ENCODE results near the gene TCAIM.
"Not testable (repeated sequence)": the region's sequence is repeated elsewhere in the genome, so short reads cannot be mapped to it uniquely, and the experiment has no call there.

The TCAIM gene

DNA sequence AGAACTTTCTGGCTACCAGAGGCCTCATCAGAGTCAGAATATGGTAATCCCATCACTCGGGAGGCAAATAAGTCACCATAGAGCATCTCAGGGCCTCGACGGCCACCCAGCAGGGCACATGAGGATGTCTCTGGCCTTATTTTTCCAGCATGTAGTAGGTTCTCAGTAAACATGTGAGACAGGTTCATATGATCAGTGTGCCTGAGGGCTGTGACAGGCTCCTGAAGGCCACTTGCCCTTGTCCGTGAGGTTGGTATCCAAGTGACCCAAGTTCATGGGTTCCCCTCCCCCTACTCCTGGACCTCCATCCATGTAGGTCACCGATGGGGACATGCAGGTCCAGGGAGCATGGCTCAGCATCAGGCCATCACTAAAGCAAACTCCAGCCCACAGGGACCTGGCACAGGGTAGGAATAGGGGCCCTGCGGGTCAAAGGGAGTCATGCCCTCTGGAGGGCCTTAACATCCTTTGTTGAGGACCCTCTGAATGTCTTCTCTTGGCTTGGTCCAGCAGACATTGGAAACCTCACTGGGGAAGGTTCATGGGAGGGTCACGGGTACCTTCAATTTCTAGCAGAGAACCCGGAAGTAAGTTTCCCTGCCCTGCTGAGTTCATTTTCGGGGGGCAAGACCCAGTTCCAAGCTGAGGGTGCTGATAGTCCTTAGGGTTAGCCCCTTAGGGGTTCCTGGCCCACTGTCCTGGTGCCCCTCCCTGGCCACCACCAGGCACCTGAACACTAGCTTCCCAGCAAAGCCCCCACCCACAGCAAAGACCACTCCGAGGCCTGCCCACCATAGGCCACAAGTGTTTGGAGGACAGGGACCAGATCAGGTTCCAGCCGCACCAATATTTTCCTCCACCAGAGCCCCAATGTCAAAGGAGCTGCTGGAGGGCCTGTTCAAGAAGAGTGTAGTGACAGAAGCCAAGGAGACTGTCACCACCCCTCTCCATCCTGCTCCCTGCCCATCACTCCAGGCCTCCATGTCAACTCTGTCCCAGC, 77.8 kb downstream of the TCAIM start:
- no peak for TF ChIP-seq ZNF274 (IDR thresholded peaks at IDR 0.05; ENCODE audit: low read depth, low read length)
- no peak overlapping the region for H3K4me3 ChIP-seq (ENCODE audit: low read length)

DNA sequence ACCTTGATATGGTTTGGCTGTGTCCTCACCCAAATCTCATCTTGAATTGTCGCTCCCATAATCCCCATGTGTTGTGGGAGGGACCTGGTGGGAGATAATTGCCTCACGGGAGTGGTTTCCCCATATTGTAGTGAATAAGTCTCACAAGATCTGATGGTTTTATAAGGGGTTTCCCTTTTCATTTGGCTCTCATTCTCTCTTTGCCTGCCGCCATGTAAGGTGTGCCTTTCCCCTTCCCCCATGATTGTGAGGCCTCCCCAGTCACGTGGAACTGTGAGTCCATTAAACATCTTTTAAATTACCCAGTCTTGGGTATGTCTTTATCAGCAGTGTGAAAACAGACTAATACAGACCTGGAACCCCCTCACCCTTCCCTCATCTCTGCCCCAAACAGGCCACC, 79.6 kb downstream of the TCAIM start:
- not testable (repeated sequence) for H3K4me3 ChIP-seq (ENCODE audit: low read length)

DNA sequence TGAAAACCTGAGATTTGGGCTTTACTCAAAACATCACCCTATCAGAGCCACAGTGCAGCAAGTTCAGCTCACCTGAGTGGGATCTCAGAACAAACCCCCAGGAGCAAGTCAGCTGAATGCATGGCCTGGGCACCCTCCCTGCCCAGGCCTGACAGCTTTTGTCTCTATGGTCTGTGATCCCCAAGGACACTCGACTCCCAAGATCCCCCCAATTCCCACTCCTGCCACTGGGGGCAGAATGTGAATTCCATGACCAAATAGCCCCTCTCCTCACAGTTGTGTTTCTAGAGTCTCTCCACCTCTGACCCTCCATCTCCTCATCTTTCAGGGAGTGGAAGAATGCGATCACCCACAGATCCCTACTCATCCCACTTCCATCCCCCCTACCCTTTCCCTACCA, 80.0 kb downstream of the TCAIM start:
- H3K4me3 ChIP-seq (ENCODE audit: low read length) = no peak overlapping the region
- no peak for TF ChIP-seq ZNF274 (IDR thresholded peaks at IDR 0.05; ENCODE audit: low read depth, low read length)

DNA sequence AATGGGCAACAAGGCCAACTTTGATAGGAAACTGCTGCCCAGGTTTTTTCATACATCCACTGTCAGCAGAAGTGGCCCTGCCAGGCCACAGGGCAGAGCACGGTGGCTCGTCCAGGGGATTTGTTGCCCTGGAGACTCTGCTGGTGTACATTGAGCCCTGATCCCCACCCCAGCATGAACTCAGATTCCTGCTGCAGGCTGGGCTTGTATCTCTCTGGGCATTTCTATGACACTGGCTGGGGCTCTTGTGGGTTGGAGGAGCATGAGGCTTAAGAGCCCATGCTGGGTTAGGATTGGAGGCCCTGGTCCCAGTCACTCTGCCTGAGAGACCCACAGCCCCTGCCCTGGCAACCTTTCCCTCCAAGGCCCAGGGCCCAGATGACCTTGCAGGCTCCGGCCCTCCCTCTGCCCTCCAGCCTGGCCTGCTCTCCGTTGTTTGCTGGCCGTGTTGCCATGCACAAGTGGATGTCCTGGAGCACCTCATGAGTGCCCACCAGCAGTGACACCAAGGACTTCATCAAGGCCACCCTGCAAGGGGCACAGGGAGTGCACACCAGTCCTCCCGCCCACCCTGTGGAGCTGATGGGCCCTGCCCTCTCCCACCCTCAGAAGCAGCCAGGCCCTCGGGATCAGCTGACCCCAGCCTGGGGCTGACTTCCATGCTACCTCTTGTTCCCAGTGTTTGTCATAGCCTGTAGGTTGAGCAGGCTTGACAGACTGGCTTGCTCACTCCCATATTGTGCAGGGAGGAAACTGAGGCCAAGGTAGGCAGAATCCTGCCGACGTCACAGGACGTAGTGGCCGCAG, 80.8 kb downstream of the TCAIM start:
- TF ChIP-seq ZNF274 (IDR thresholded peaks at IDR 0.05; ENCODE audit: low read depth, low read length) = no peak

DNA sequence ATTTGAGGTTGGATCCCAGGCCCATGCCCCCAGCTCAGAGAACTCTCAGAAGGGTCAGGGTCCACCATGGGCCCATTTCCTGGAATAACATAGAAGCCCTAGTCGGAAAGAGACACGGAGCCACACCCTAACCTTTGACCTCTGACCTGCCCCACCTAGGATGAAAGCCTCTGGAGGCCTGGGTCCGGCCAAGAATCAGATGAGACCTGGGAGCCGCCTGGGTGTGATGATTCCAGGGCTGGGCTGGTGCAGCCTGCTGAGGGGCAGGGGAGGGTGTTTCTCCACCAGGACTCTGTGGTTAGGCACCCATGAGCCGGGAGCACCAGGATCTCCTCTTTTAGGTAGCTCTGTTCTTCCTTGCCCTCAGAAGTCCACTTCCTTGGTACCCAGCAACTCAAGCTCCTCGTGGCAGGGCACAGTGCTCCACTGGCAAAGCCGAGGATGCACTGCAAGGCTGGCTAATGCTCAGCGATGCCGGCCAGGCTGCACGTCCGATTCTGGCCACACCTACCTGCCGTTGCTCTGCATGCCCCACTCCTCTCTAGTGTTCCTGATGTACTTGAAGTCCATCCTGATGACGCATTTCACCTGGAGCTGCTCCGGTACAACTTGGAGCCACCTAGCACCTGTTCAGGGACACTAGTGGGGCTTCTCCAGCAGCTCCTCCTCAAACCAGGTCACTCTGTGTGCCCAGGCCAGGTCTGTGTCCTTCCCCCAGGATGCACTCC, 81.5 kb downstream of the TCAIM start:
- no peak overlapping the region for H3K4me3 ChIP-seq (ENCODE audit: low read length)
- no peak for TF ChIP-seq ZNF274 (IDR thresholded peaks at IDR 0.05; ENCODE audit: low read depth, low read length)

More for the DNA sequence above, 80.8 kb downstream of the TCAIM start:
- H3K4me3 ChIP-seq (ENCODE audit: low read length) = no peak overlapping the region

DNA sequence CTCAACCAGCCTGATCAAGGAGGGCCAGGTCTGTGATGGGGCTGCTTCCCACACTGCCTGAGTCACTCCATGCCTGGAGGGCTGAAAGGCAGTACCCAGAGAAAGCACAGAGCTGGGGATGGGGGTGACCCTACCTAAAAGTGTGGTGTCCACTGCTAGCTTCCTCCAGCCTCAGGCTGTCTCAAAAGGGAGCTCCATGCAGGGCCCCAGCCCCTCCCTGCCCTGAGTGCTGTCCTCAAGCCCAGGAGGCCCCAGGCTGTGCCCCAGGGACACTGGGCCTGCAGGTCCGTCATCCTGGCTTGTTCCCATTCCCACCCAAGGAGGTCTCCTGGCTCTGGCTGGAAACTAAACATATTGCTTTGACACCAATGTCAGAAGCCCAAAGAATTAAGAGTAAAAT, 82.1 kb downstream of the TCAIM start:
- H3K4me3 ChIP-seq (ENCODE audit: low read length) = no peak overlapping the region
- no peak for TF ChIP-seq ZNF274 (IDR thresholded peaks at IDR 0.05; ENCODE audit: low read depth, low read length)

DNA sequence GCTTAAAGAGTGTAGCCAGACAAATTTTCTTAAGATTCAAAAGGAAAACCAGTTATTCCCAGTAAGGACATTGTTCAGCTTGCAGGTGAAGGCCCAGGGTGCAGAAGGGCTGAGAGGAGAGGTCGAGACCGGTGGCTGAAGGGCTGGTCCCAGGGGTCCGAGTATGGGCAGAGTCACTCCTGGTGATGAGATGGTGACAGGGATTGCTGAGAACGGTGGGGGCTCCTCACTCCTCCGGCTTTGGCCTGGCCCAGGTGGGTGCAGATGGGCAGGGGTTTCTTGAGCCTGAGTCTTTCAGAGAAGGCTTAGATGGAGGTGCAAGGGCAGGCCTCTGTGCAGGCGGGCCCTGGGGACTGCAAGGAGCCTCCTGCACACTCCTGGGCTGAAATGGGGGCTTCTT, 82.7 kb downstream of the TCAIM start:
- TF ChIP-seq ZNF274 (IDR thresholded peaks at IDR 0.05; ENCODE audit: low read depth, low read length) = no peak
- no peak overlapping the region for H3K4me3 ChIP-seq (ENCODE audit: low read length)

DNA sequence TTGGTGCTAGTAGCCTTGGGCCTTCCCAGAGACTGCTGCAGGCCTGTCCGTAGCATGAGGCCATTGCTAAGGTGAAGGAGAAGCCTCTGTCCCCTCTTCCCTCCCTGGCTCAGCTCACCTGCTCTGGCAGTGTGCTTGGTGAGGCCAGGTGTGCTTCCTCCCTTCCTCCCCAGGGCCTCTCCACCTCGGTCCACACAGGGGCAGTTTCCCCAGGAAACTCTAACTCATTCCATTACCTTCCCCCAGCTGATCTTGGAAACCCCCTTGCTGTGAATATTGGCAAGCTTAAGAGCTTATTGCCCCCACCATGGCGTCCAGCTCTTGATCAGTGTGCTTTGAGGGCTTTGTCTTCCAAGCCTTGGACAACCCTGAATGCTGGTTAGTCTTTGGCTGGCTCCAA, 86.2 kb downstream of the TCAIM start:
- no peak for TF ChIP-seq ZNF274 (IDR thresholded peaks at IDR 0.05; ENCODE audit: low read depth, low read length)
- H3K4me3 ChIP-seq (ENCODE audit: low read length) = no peak overlapping the region

DNA sequence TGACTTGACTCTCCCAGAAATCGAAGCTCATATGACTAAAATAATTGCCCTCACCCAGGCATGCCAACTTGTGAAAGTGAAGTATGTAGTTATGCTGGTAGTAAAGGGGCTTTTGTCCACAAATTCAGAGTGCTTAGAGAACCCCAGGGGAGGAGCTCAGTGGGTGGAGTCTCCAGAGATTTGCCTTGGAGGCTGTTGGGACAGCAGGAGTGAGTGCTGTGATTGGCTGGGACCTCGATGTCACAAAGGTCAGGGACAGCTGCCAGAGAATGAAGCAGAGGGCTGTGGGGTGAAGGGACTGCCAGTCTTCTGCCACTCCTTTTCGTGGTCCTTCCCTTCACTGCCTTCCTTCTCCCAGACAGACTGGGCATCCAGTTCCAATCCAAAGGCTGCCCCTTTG, 89.1 kb downstream of the TCAIM start:
- H3K4me3 ChIP-seq (ENCODE audit: low read length) = no peak overlapping the region
- TF ChIP-seq ZNF274 (IDR thresholded peaks at IDR 0.05; ENCODE audit: low read depth, low read length) = no peak

DNA sequence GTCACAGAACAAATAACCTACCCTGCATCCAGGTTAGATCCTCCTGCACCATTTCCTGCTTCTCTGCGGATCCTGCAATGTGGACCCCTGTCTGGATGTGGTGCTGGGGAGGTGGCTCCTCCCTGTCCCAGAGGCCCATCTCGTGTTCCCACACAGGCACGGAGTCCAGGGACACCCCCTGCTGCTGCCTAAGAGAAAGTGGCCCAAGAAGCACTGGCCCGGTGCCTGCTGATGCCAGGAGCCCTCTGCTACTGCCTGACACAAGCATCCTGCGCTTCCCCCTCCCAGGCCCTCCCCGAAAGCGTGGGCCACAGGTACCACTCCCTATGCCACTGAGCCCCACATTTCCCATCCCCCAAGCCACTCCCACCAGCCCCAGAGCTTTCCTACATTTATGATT, 90.3 kb downstream of the TCAIM start:
- TF ChIP-seq ZNF274 (IDR thresholded peaks at IDR 0.05; ENCODE audit: low read depth, low read length) = no peak
- H3K4me3 ChIP-seq (ENCODE audit: low read length) = no peak overlapping the region

DNA sequence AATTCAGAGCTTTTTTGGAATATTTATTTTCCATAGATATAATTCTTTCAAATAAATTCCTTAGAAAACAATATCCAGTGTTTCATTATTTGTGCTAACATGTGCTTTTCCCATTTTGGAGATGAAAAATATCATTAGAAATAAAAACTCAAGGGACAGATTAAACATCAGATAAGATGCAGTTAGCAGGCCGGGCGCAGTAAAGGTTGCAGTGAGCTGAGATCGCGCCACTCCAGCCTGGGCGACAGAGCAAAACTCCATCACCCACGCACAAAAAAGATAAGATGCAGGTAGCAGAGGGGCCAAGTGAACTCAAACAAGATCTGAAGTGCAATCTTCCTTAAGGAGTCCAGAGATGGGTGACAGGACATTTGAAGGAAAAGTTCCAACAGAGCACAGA, 90.9 kb downstream of the TCAIM start:
- H3K4me3 ChIP-seq (ENCODE audit: low read length) = no peak overlapping the region
- TF ChIP-seq ZNF274 (IDR thresholded peaks at IDR 0.05; ENCODE audit: low read depth, low read length) = no peak

DNA sequence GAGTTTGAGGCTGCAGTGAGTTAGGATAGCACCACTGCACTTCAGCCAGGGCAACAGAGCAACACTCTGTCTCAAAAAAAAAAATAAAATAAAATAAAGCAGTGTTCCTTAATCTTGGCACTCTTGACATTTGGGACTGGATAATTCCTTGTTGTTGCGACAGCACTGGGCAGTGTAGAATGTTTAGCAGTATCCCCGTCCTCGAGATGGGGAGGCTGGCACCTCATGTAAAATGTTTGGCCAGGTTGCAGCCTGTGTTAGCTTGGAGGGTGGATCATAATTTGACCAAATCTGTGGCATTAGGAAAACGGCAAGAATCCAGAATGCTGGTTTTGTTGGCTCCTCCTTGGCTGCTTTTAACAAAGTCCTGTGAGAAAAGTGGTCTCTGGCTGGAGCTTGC, 91.9 kb downstream of the TCAIM start:
- H3K4me3 ChIP-seq (ENCODE audit: low read length) = no peak overlapping the region
- TF ChIP-seq ZNF274 (IDR thresholded peaks at IDR 0.05; ENCODE audit: low read depth, low read length) = no peak

DNA sequence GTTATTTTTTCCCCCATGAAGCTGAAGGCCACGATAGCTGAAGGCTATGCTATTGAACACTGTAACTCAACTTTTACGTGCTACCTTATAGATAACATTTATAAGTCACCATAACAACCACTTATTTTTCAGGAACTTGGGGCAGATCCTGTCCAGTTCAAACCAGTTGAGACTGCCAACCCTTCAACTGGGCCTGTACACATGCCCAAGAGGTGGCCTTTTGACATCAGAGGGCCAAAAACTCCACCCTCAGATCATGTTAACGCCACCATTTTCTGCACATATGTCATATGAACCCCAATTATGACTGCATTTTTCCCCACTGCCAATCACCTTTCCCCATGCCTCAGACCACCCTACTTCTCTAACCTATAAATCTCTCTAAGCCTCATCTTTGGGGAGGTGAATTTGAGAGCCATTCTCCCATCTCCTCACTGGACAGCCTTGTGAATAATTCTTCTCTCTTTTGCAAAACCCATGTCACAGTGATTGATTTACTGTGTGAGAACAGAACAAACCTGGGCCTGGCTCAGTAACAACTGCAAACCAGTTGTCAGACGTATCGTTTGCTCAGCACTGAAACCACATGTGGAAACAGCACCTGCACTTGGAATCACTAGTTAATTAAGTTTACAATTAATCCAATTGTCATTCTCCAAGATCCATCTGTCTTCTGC, 96.4 kb downstream of the TCAIM start:
- H3K4me3 ChIP-seq (ENCODE audit: low read length) = no peak overlapping the region
- TF ChIP-seq ZNF274 (IDR thresholded peaks at IDR 0.05; ENCODE audit: low read depth, low read length) = no peak

DNA sequence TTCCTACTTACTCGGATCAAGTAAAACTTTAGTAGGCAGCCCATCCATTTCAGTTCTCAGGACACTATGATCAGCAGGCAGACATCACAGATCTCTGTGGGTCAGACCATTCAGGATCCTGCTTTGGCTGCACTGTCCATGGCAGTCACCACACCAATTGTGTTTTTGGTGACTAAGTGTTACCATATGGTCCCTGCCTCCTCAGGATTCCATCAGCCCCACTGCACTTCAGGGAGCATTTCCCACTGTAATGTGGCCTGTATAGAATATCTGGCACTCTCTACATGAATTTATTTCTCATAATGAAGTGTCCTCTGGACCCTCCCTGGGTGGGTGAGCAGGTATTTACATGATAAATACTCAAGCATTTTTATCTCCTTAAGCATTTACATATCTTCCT, 97.6 kb downstream of the TCAIM start:
- no peak overlapping the region for H3K4me3 ChIP-seq (ENCODE audit: low read length)
- TF ChIP-seq ZNF274 (IDR thresholded peaks at IDR 0.05; ENCODE audit: low read depth, low read length) = no peak
